GM21381 (cell line): ENCODE measurements around the gene GRIK5.
"Not testable (repeated sequence)": the region's sequence is repeated elsewhere in the genome, so short reads cannot be mapped to it uniquely, and the experiment has no call there.

Experiments used
- ATAC-seq: cut with Tn5 transposase; IDR thresholded peaks from one replicate; pipeline ENCODE4 v1.9.1; 2021; ENCODE audit warnings: mild to moderate bottlenecking, moderate library complexity; ENCODE audit not compliant: unreplicated experiment

The GRIK5 gene, protein sequence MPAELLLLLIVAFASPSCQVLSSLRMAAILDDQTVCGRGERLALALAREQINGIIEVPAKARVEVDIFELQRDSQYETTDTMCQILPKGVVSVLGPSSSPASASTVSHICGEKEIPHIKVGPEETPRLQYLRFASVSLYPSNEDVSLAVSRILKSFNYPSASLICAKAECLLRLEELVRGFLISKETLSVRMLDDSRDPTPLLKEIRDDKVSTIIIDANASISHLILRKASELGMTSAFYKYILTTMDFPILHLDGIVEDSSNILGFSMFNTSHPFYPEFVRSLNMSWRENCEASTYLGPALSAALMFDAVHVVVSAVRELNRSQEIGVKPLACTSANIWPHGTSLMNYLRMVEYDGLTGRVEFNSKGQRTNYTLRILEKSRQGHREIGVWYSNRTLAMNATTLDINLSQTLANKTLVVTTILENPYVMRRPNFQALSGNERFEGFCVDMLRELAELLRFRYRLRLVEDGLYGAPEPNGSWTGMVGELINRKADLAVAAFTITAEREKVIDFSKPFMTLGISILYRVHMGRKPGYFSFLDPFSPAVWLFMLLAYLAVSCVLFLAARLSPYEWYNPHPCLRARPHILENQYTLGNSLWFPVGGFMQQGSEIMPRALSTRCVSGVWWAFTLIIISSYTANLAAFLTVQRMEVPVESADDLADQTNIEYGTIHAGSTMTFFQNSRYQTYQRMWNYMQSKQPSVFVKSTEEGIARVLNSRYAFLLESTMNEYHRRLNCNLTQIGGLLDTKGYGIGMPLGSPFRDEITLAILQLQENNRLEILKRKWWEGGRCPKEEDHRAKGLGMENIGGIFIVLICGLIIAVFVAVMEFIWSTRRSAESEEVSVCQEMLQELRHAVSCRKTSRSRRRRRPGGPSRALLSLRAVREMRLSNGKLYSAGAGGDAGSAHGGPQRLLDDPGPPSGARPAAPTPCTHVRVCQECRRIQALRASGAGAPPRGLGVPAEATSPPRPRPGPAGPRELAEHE

GRCh38 chr19:42069619-42070351 lies at the start of gene GRIK5:
Gene GRIK5, minus strand, starts transcription at chr19:42070206. Its CDS starts 4,436 bp downstream, at chr19:42065770.
- ATAC-seq, result no peak

DNA sequence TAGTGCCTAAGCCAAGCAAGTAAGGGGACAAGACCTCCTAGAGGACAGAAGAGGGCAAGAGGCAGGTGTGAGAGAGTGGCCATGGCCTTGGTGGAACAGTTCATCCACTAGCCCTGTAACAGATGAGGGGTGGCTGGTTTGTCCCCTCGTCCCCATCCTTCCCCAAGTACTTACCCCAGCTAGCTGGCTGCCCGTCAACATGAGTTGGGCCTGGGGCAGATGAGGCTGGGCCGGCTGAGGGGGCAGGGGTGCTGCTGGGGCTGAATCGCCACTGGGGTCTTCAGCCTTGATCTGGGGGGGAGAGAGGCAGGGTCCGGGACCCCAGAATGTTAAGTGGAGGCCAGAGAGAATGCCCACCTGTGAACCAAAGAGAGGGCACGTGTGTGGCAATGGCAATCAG lies 47.1 kb upstream of the GRIK5 start:
- ATAC-seq, result no peak

GRCh38 chr19:42116308-42117075 lies 46.5 kb upstream of the GRIK5 start:
- ATAC-seq, result no peak

DNA sequence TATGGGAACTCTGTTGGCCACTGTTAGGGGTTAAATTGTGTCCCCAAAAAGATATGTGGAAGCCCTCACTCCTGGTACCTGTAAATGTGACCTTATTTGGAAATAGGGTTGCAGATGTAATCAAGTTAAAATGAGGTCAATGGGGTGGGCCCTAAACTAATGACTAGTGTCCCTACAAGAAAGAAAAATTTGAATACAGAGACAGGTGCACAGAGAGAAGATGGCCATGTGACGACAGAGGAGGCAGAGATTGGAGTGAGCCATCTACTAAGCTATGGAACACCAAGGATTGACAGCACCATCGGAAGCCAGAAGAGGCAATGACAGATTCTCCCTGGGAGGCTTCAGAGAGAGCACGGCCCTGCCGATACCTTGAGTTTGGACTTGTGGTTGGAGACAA lies 45.7 kb upstream of the GRIK5 start:
- ATAC-seq, result no peak

- no peak for ATAC-seq
These were observed 45.2 kb upstream of the GRIK5 start for GRCh38 chr19:42115219-42115618.

- peak; percentile 78 for ATAC-seq
These were observed 44.4 kb upstream of the GRIK5 start for GRCh38 chr19:42114412-42114811.

DNA sequence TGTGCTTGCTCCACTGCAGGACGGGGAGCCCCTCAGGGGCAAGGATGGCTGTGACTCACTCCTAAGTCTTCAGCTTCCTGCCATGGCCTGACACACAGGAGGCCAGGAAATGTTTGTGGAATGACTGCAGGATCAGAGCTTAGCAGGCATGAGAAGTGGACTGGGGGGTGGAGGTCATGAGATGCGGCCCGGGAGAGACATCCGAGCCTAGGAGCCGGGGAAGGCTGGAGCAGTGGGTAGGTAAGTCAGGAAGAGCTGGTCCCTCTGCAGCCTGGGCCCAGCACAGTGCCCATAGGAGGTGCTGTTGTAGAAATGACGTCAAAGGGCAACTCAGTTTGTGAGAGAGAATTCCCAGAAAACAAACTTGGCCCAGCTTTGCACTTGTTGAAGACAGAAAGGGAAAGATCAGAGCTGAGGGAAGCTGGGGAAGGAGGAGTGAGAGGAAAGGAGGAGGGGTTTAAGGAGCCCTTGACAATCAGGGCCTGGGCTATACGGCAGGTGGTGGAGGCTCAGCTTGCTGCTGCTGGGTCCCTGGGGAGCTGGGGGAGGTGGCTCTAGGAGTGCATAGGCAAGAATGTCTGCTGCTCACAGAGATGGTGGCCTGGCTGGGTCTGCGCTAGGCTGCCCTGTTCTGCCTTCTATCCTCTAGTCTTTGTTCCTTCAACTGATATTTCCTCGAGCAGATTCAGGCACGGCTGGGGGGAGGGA lies 43.8 kb upstream of the GRIK5 start:
- ATAC-seq, result peak; percentile 42

GRCh38 chr19:42111811-42112210 lies 41.8 kb upstream of the GRIK5 start:
- no peak for ATAC-seq

- ATAC-seq, result no peak
These were observed 41.4 kb upstream of the GRIK5 start for GRCh38 chr19:42111384-42111783.

GRCh38 chr19:42110658-42111057 lies 40.7 kb upstream of the GRIK5 start:
- ATAC-seq, result no peak

GRCh38 chr19:42109896-42110295 lies 39.9 kb upstream of the GRIK5 start:
- ATAC-seq, result no peak

- peak; percentile 72 for ATAC-seq
These were observed 38.8 kb upstream of the GRIK5 start for GRCh38 chr19:42108527-42109389.

- no peak for ATAC-seq
These were observed 35.4 kb upstream of the GRIK5 start for GRCh38 chr19:42105368-42105767.

DNA sequence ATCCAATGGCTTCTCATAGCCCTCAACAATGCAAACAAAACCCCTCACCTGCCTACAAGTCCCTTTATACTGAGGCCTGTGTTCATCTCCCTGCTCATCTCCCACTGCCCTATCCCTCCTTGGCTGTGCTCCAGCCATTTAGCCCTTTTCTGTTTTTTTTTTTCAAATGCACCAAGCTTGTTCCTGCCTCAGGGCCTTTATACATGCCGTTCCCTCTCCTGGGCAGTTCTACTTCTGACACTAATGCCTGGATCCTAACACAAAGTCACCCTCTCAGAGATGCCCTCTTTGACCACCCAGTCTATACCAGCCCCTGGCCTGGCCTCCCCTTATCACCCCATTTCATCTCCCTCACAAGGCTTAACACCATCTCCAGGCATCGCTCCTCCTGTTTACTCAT lies 32.9 kb upstream of the GRIK5 start:
- no peak for ATAC-seq

GRCh38 chr19:42100241-42100640 lies 30.2 kb upstream of the GRIK5 start:
- not testable (repeated sequence) for ATAC-seq

DNA sequence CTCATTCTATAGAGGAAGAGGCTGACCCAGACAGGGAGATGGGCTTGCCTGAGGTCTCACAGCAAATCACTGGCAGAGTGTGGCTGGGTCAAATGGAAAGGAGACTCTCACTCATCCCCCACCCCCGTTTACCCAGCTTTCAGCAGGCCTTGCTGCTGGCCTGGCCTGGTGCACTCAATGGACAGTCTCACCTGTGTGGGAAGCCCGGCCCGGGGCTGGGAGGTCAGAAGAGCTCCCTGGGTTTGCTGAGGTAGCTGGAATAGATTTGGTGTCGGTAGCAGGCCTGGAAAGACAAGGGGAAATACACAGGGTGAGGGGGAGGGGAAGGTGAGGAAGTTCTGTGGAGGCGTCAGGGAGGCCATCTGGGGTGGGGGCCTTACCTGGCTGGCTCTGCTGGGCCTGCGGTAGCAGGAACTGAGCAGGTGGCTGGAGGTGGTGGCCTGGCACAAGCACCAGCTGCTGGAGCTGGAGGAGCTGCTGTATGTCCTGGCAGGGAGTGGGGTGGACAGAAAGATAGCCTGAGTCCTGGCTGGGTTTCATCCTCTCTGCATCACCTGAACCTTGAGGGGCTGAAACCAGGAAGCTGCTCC lies 29.4 kb upstream of the GRIK5 start:
- ATAC-seq, result no peak

GRCh38 chr19:42098781-42099180 lies 28.8 kb upstream of the GRIK5 start:
- ATAC-seq, result no peak

GRCh38 chr19:42097461-42097860 lies 27.5 kb upstream of the GRIK5 start:
- no peak for ATAC-seq
